Neuronal stem cell (in vitro differentiated cells): Measurements from ENCODE around the gene EBPL.

Experiments used
- DNase-seq: peaks from one replicate; pipeline ENCODE4 v3.0.0-alpha.2; 2013; ENCODE audit warnings: low spot score
- H2AFZ ChIP-seq: one replicate; pipeline ENCODE4 v1.6.1; 2013; ENCODE audit warnings: mild to moderate bottlenecking, low read length, inconsistent platforms
- H2AK5ac ChIP-seq: 2 replicates; pipeline ENCODE4 v1.6.1; 2013; ENCODE audit warnings: low read depth, mild to moderate bottlenecking, inconsistent platforms, low read length, moderate library complexity, mixed read lengths
- H2BK120ac ChIP-seq: 2 replicates; pipeline ENCODE4 v1.6.1; 2013; ENCODE audit warnings: low read depth, mild to moderate bottlenecking, inconsistent platforms, low read length, moderate library complexity, mixed read lengths
- H2BK12ac ChIP-seq: one replicate; pipeline ENCODE4 v1.6.1; 2013; ENCODE audit warnings: low read length, inconsistent platforms
- H2BK15ac ChIP-seq: 2 replicates; pipeline ENCODE4 v1.6.1; 2013; ENCODE audit warnings: mild to moderate bottlenecking, low read length, inconsistent platforms, mixed read lengths
- H2BK5ac ChIP-seq: one replicate; pipeline ENCODE4 v1.6.1; 2013; ENCODE audit warnings: inconsistent platforms, mild to moderate bottlenecking, low read length, moderate library complexity
- H3K14ac ChIP-seq: one replicate; pipeline ENCODE4 v1.6.1; 2013; ENCODE audit warnings: low read length, inconsistent platforms
- H3K18ac ChIP-seq: 2 replicates; pipeline ENCODE4 v1.6.1; 2013; ENCODE audit warnings: low read length, inconsistent platforms
- H3K23ac ChIP-seq: 2 replicates; pipeline ENCODE4 v1.6.1; 2013; ENCODE audit warnings: low read depth, mild to moderate bottlenecking, mixed read lengths, low read length, inconsistent platforms; ENCODE audit not compliant: poor library complexity
- H3K27ac ChIP-seq: replicated peaks from 3 replicates; pipeline ENCODE4 v1.5.1; 2013; ENCODE audit warnings: low read length, inconsistent platforms
- H3K27me3 ChIP-seq, 3 experiments: 2 replicates each; pipeline ENCODE4 v1.6.1; 2013; ENCODE audit warnings: low read length in 3 of 3, mild to moderate bottlenecking in 2 of 3, inconsistent platforms in 1 of 3, low read depth in 1 of 3, mixed read lengths in 1 of 3, moderate library complexity in 1 of 3; ENCODE audit not compliant: control insufficient read depth in 3 of 3, insufficient read depth in 3 of 3
- H3K36me3 ChIP-seq, 2 donors: replicated peaks in 1 of 2; 2 replicates each; pipeline ENCODE4 v1.6.1; 2013; ENCODE audit warnings: low read length in 2 of 2; ENCODE audit not compliant: control insufficient read depth in 2 of 2, insufficient read depth in 2 of 2
- H3K4ac ChIP-seq: 2 replicates; pipeline ENCODE4 v1.6.1; 2013; ENCODE audit warnings: inconsistent platforms, mild to moderate bottlenecking, low read length, moderate library complexity
- H3K4me1 ChIP-seq, 2 donors: 1 replicate in 1 of 2; 2 replicates in 1 of 2; pipeline ENCODE4 v1.6.1; 2013; ENCODE audit warnings: low read length in 2 of 2, low read depth in 1 of 2; ENCODE audit not compliant: control insufficient read depth in 2 of 2, insufficient read depth in 1 of 2
- H3K4me2 ChIP-seq: one replicate; pipeline ENCODE4 v1.6.1; 2013; ENCODE audit warnings: mild to moderate bottlenecking, low read length, inconsistent platforms; ENCODE audit not compliant: insufficient read depth, poor library complexity, severe bottlenecking
- H3K4me3 ChIP-seq, 2 donors: 2 replicates each; pipeline ENCODE4 v1.5.1; 2013; ENCODE audit warnings: low read length in 2 of 2, mild to moderate bottlenecking in 2 of 2, inconsistent platforms in 1 of 2, moderate library complexity in 1 of 2
- H3K79me1 ChIP-seq: one replicate; pipeline ENCODE4 v1.6.1; 2013; ENCODE audit warnings: low read depth, mild to moderate bottlenecking, inconsistent platforms, low read length, moderate library complexity
- H3K9ac ChIP-seq: one replicate; pipeline ENCODE4 v1.6.1; 2013; ENCODE audit warnings: mild to moderate bottlenecking, low read depth, low read length, inconsistent platforms; ENCODE audit not compliant: poor library complexity
- H3K9me3 ChIP-seq, 2 donors: replicated peaks in 1 of 2; 2 replicates each; pipeline versions ENCODE3 to v1.6.1; 2013; ENCODE audit warnings: low read length in 2 of 2, mild to moderate bottlenecking in 2 of 2, inconsistent platforms in 1 of 2, low read depth in 1 of 2, mixed read lengths in 1 of 2, moderate library complexity in 1 of 2; ENCODE audit not compliant: control insufficient read depth in 2 of 2, insufficient read depth in 1 of 2
- H4K8ac ChIP-seq: one replicate; pipeline ENCODE4 v1.6.1; 2013; ENCODE audit warnings: low read depth, mild to moderate bottlenecking, inconsistent platforms, low read length, moderate library complexity
- H4K91ac ChIP-seq: one replicate; pipeline ENCODE4 v1.6.1; 2013; ENCODE audit warnings: low read length, low read depth, mild to moderate bottlenecking, inconsistent platforms; ENCODE audit not compliant: poor library complexity
- WGBS, 2 donors: extraction: QIAGEN DNeasy Blood & Tissue Kit; methylation state at CpG; one replicate each; pipeline ENCODE4 v1.1.7; 2013; ENCODE audit warnings: missing lambda C conversion rate in 2 of 2, mixed read lengths in 1 of 2; ENCODE audit not compliant: insufficient read length in 2 of 2, insufficient replicate concordance in 1 of 2; ENCODE audit errors: extremely low coverage in 2 of 2; 5-methylcytosine and 5-hydroxymethylcytosine counted together

The EBPL gene

DNA sequence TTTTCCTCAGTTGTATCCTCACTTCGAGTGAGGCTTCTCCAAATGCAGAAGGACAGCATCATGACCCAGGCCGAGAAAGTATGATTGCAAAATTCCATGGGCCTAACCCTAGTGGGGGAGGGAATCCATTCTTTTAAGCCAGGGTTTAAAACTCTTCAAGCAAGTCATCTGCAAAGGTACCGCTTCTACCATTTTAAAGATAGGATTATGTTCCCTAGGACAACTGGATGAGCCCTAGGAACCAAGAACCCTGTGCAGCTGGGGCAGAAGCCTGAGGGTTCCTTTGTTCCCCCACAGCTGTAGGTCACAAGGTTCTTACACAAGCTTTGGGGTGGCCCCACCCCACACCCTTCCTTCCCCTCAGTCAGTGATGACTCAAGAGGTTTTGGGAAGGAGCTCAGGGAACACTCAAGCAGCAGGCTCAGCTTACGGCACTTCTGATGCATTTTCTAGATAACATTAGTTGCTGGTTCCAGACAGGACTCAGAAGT lies 49.4 kb downstream of the EBPL start:
- DNase-seq = no peak
- H4K91ac ChIP-seq = no peak overlapping the region
- H2BK12ac ChIP-seq = no peak overlapping the region

DNA sequence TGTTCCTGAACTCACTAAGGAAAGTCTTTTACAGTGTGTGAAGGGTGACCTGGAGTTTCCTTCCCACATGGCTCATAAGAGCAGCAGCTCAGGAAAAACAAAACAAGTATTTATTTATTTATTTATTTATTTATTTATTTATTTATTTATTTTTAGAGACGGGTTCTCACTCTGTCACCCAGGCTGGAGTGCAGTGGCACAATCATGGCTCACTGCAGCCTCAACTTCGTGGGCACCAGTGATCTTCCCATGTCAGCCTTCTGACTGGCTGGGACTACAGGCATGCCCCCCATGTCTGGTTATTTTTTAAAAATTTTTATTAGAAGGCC lies 52.6 kb downstream of the EBPL start:
- H2AFZ ChIP-seq = no peak overlapping the region
- peaks cover 0 to 3% (median 0%) of the 10 kb centered on the region in 3 experiments for H3K27me3 ChIP-seq
- H3K4me1 ChIP-seq = peaks cover 2 to 5% of the 10 kb centered on the region in 2 donors
- no peak overlapping the region for H3K4me2 ChIP-seq
- H2AK5ac ChIP-seq = no peak overlapping the region
- no peak overlapping the region for H2BK15ac ChIP-seq
- no peak overlapping the region for H2BK120ac ChIP-seq
- no peak overlapping the region for H2BK12ac ChIP-seq
- no peak overlapping the region for H3K23ac ChIP-seq
- H3K4me3 ChIP-seq = no peak overlapping the region
- H4K8ac ChIP-seq = no peak overlapping the region
- no peaks in the 10 kb centered on the region for H3K36me3 ChIP-seq
- no peak overlapping the region for H4K91ac ChIP-seq
- H3K27ac ChIP-seq = no peak overlapping the region
- WGBS, 2 donors = no CpG with 5 or more reads among the region's 2 CpGs
- H3K9ac ChIP-seq = no peak overlapping the region
- peaks cover 1% of the 10 kb centered on the region for H3K79me1 ChIP-seq
- no peak overlapping the region for H3K18ac ChIP-seq
- H2BK5ac ChIP-seq = no peak overlapping the region
- DNase-seq = no peak
- no peak overlapping the region for H3K4ac ChIP-seq
- peaks cover 0 to 2% of the 10 kb centered on the region in 2 donors for H3K9me3 ChIP-seq
- H3K14ac ChIP-seq = no peak overlapping the region

More for the DNA sequence above, 49.4 kb downstream of the EBPL start:
- Histone ChIP-seq H3K27ac (no peak overlapping the region), H3K18ac (no peak overlapping the region), H2BK120ac (no peak overlapping the region), H3K27me3 (no peaks in the 10 kb centered on the region), H3K36me3 (no peaks in the 10 kb centered on the region), H4K8ac (no peak overlapping the region), H3K4me1 (no peaks in the 10 kb centered on the region), H3K23ac (no peak overlapping the region), H2AK5ac (no peak overlapping the region), H3K4me3 (no peak overlapping the region), H3K9ac (no peak overlapping the region), H3K4ac (no peak overlapping the region), H3K79me1 (peaks cover 1% of the 10 kb centered on the region), H2BK15ac (no peak overlapping the region), H3K9me3 (peaks cover 0 to 2% of the 10 kb centered on the region in 2 donors), H3K14ac (no peak overlapping the region), H3K4me2 (no peak overlapping the region), H2AFZ (peak overlapping the region; percentile 35), H2BK5ac (no peak overlapping the region)
- WGBS, 2 donors = no CpG with 5 or more reads among the region's 4 CpGs

DNA sequence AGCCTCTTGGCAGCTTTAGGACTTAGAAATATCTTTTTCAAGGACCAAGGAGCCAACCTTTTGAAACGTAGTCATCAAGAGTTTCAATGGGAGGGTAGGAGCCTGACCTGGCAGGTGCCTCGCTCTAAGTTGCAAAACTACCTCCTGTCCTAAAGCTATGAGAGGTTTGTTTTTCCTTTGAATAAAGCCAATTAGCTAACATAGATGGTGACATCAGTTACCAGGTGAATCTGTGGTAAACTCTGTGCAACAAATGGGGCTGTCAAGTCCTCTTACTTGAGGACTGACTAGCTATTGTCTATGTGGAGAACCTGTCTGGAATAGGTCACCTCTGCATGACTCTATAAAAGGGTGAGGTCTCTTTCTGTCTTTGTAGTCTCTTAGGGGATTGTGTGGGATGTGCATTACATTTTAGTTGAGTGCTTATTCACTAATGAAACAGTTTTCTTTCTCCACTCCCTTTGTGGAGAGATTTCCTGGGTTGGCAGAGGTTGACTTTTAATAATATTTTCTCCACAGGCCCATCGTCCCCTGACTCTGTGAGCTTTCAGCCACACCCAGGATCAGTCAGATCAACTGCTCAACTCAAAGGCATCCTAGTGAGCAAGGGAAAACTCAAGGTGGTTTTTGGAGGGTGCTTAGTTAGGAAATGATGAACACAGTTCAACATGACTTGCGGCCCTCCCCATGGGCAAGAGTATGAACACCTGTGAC lies 53.1 kb downstream of the EBPL start:
- Histone ChIP-seq H3K4me3 (no peak overlapping the region), H4K91ac (no peak overlapping the region), H2AK5ac (no peak overlapping the region), H3K4me1 (peaks cover 2 to 5% of the 10 kb centered on the region in 2 donors), H2BK12ac (no peak overlapping the region), H3K18ac (no peak overlapping the region), H3K4ac (no peak overlapping the region), H3K9ac (no peak overlapping the region), H2BK120ac (no peak overlapping the region), H3K4me2 (no peak overlapping the region), H3K36me3 (no peaks in the 10 kb centered on the region), H3K9me3 (peaks cover 0 to 2% of the 10 kb centered on the region in 2 donors), H3K23ac (no peak overlapping the region), H3K27ac (no peak overlapping the region), H2BK15ac (no peak overlapping the region), H2BK5ac (no peak overlapping the region), H3K79me1 (peaks cover 1% of the 10 kb centered on the region), H4K8ac (no peak overlapping the region), H3K14ac (no peak overlapping the region), H3K27me3 (peaks cover 0 to 3% (median 0%) of the 10 kb centered on the region in 3 experiments), H2AFZ (no peak overlapping the region)
- DNase-seq = no peak
- no CpG with 5 or more reads among the region's 4 CpGs for whole genome bisulfite sequencing, 2 donors

DNA sequence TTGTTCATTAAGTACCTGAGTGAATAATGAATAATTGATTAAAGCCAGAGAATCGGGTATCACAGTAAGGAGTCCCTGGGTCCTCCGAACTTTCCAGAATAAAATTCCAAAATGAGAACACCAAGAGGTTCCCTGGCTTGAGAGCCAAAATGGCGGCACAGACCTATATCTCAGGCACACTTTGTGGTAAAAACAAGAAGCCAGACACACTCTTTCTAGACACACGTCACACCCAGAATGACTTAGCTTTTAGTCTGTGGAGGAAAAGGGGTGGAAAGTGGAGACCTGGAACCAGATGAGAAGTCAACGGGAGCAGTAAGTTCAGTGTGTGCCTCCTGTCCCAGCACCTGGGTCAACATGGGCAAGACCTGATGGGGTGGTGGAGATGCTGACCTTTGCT lies 54.6 kb downstream of the EBPL start:
- Histone ChIP-seq H2AK5ac (no peak overlapping the region), H3K36me3 (no peaks in the 10 kb centered on the region), H3K9me3 (peaks cover 0 to 1% of the 10 kb centered on the region in 2 donors), H3K23ac (no peak overlapping the region), H3K4me1 (peaks cover 2 to 5% of the 10 kb centered on the region in 2 donors), H3K4ac (no peak overlapping the region), H2BK12ac (no peak overlapping the region), H3K18ac (no peak overlapping the region), H3K4me3 (no peak overlapping the region), H4K91ac (no peak overlapping the region), H2AFZ (no peak overlapping the region), H2BK5ac (no peak overlapping the region), H2BK120ac (no peak overlapping the region), H3K4me2 (no peak overlapping the region), H2BK15ac (no peak overlapping the region), H3K14ac (no peak overlapping the region), H4K8ac (no peak overlapping the region), H3K9ac (no peak overlapping the region), H3K79me1 (peaks cover 1% of the 10 kb centered on the region), H3K27ac (no peak overlapping the region), H3K27me3 (peaks cover 0 to 3% (median 0%) of the 10 kb centered on the region in 3 experiments)
- WGBS, 2 donors = no CpG with 5 or more reads among the region's 5 CpGs
- no peak for DNase-seq
